Muscle layer of duodenum (tissue), 2 donors: ENCODE data around the gene GNG7.

Experiments used
- H3K27ac ChIP-seq: one replicate; pipeline ENCODE4 v1.7.0; 2013; ENCODE audit warnings: mild to moderate bottlenecking, low read length
- H3K27me3 ChIP-seq: one replicate; pipeline ENCODE4 v1.7.0; 2013; ENCODE audit warnings: low read depth, mild to moderate bottlenecking, control low read depth, low read length
- H3K36me3 ChIP-seq, 2 donors: one replicate each; pipeline ENCODE4 v1.7.0; 2013; ENCODE audit warnings: low read length in 2 of 2, control low read depth in 1 of 2, mild to moderate bottlenecking in 1 of 2; ENCODE audit not compliant: insufficient read depth in 2 of 2, control insufficient read depth in 1 of 2
- H3K4me1 ChIP-seq, 2 donors: one replicate each; pipeline ENCODE4 v1.7.0; 2013; ENCODE audit warnings: low read length in 2 of 2, mild to moderate bottlenecking in 2 of 2, control low read depth in 1 of 2, moderate library complexity in 1 of 2; ENCODE audit not compliant: insufficient read depth in 2 of 2, control insufficient read depth in 1 of 2
- H3K4me3 ChIP-seq, 2 donors: one replicate each; pipeline ENCODE4 v1.7.0; 2013; ENCODE audit warnings: low read length in 2 of 2, low read depth in 1 of 2, mild to moderate bottlenecking in 1 of 2
- H3K9me3 ChIP-seq, 2 donors: one replicate each; pipeline ENCODE4 v1.7.0; 2013; ENCODE audit warnings: low read length in 2 of 2, control low read depth in 1 of 2, mild to moderate bottlenecking in 1 of 2; ENCODE audit not compliant: control insufficient read depth in 1 of 2
- donor health status: healthy.

The GNG7 gene

DNA sequence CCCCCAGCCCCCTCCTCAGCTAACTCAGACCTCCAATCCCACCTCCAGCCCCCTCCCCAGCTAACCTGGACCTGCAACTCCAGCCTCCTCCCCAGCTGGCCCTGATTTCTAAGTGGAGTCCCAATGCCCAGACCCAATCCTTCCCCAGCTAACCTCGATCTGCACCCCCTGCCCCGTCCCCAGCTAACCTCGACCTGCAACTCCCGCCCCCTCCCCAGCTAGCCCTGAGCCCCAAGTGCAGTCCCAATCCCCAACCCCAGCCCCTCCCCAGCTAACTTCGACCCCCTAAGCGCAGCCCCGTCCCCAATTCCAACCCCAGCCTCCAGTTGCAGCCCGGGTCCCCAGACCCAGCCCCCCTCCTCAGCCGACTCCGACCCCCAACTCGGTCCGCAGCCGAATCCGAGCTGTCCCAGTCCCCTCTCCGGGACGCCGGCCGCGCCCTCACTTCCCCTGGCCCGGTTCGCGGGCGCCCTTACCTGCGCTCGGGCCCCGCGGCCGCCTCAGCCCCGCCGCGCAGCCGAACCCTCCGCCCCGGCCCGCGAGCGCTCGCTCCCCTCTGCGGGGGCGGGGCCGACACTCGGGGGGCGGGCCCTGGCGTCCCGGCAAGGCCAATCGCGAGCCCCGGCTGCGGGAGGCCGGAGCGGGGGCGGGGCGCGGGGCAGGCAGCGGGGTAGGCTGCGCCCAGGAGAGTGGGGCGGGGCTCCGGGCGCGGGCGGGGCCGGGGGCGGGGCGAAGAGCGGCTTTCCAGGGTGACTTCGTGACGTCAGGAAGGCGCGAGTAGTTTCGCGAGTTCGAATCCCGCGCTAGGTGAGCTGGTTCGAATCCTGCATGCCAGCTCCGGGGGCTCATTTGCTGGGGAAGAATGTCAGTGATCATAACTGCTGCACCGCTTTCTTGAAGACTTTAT is at the start of gene GNG7:
Gene GNG7, minus strand, starts transcription at position 525 of the 907 bp plus-strand sequence. CDS start 182,006 bp downstream, outside the sequence.
- no peaks in the 10 kb centered on the region for H3K9me3 ChIP-seq
- H3K4me3 ChIP-seq = peak within 1 kb of the TSS; percentile 42 to 61
- no peaks in the 10 kb centered on the region for H3K27me3 ChIP-seq
- H3K4me1 ChIP-seq = peaks cover 0 to 8% of the 10 kb centered on the region in 2 donors
- no peaks in the 10 kb centered on the region for H3K36me3 ChIP-seq
- no peak within 1 kb of the TSS for H3K27ac ChIP-seq

- Histone ChIP-seq H3K27ac (no peak overlapping the region), H3K27me3 (no peaks in the 10 kb centered on the region), H3K4me3 (no peak overlapping the region), H3K9me3 (no peaks in the 10 kb centered on the region), H3K4me1 (peaks cover 0 to 3% of the 10 kb centered on the region in 2 donors), H3K36me3 (peaks cover 14 to 25% of the 10 kb centered on the region in 2 donors)
These were observed 48.9 kb upstream of the GNG7 start for GRCh38 chr19:2751438-2751830.

GRCh38 chr19:2750808-2751437 is 48.4 kb upstream of the GNG7 start:
- no peak overlapping the region for H3K27ac ChIP-seq
- no peak overlapping the region for H3K4me3 ChIP-seq
- H3K36me3 ChIP-seq = peaks cover 13 to 23% of the 10 kb centered on the region in 2 donors
- no peaks in the 10 kb centered on the region for H3K27me3 ChIP-seq
- H3K4me1 ChIP-seq = peaks cover 0 to 3% of the 10 kb centered on the region in 2 donors
- no peaks in the 10 kb centered on the region for H3K9me3 ChIP-seq

DNA sequence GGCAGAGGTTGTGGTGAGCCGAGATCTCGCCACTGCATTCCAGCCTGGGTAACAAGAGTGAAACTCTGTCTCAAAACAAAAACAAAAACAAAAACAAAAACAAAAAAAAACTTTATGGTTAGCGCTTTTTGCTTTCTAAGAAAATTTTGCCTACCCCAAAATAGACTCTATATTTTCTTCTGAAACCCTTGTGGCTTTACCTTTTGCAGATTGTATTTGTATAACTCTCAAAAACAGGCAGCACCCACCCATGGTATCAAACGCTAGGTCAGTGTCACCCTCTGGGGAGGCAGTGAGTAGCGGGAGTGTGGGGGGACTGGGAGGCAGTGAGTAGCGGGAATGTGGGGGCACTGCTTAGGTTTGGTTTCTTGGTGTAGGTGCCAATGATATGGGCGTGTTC is 44.9 kb upstream of the GNG7 start:
- Histone ChIP-seq H3K4me1 (peaks cover 0 to 3% of the 10 kb centered on the region in 2 donors), H3K27ac (no peak overlapping the region), H3K9me3 (no peaks in the 10 kb centered on the region), H3K36me3 (no peaks in the 10 kb centered on the region), H3K4me3 (no peak overlapping the region), H3K27me3 (no peaks in the 10 kb centered on the region)

- Histone ChIP-seq H3K27ac (no peak overlapping the region), H3K36me3 (no peaks in the 10 kb centered on the region)
These were observed 41.6 kb upstream of the GNG7 start for GRCh38 chr19:2744113-2744512.

GRCh38 chr19:2743099-2743498 is 40.6 kb upstream of the GNG7 start:
- no peaks in the 10 kb centered on the region for H3K9me3 ChIP-seq
- no peaks in the 10 kb centered on the region for H3K36me3 ChIP-seq
- no peak overlapping the region for H3K27ac ChIP-seq
- peaks cover 0 to 13% of the 10 kb centered on the region in 2 donors for H3K4me1 ChIP-seq
- no peaks in the 10 kb centered on the region for H3K27me3 ChIP-seq
- no peak overlapping the region for H3K4me3 ChIP-seq

More at GRCh38 chr19:2744113-2744512, 41.6 kb upstream of the GNG7 start:
- Histone ChIP-seq H3K4me3 (no peak overlapping the region), H3K4me1 (peaks cover 0 to 7% of the 10 kb centered on the region in 2 donors), H3K27me3 (no peaks in the 10 kb centered on the region), H3K9me3 (no peaks in the 10 kb centered on the region)

- no peaks in the 10 kb centered on the region for H3K9me3 ChIP-seq
- H3K4me3 ChIP-seq = peak overlapping the region in 1 of 2 donors; percentile 95
- H3K27me3 ChIP-seq = no peaks in the 10 kb centered on the region
- H3K36me3 ChIP-seq = peaks cover 0 to 19% of the 10 kb centered on the region in 2 donors
- H3K4me1 ChIP-seq = peaks cover 0 to 13% of the 10 kb centered on the region in 2 donors
- no peak overlapping the region for H3K27ac ChIP-seq
These were observed 37.8 kb upstream of the GNG7 start for GRCh38 chr19:2740314-2740656.

- Histone ChIP-seq H3K27me3 (no peaks in the 10 kb centered on the region), H3K4me3 (peak within 1 kb of the TSS; percentile 76 to 95), H3K4me1 (peaks cover 0 to 13% of the 10 kb centered on the region in 2 donors), H3K9me3 (no peaks in the 10 kb centered on the region), H3K27ac (no peak within 1 kb of the TSS), H3K36me3 (peaks cover 4 to 25% of the 10 kb centered on the region in 2 donors)
These were observed 37.3 kb upstream of the GNG7 start, which contains the start of gene SLC39A3 for GRCh38 chr19:2739602-2740313. SLC39A3 (minus strand) TSS chr19:2740017; CDS start chr19:2737257, 2,760 bp downstream.

GRCh38 chr19:2736550-2737190 is 34.2 kb upstream of the GNG7 start:
- Histone ChIP-seq H3K4me3 (no peak overlapping the region), H3K27me3 (no peaks in the 10 kb centered on the region), H3K9me3 (no peaks in the 10 kb centered on the region), H3K4me1 (peaks cover 0 to 13% of the 10 kb centered on the region in 2 donors), H3K36me3 (peaks cover 4 to 49% of the 10 kb centered on the region in 2 donors), H3K27ac (no peak overlapping the region)

DNA sequence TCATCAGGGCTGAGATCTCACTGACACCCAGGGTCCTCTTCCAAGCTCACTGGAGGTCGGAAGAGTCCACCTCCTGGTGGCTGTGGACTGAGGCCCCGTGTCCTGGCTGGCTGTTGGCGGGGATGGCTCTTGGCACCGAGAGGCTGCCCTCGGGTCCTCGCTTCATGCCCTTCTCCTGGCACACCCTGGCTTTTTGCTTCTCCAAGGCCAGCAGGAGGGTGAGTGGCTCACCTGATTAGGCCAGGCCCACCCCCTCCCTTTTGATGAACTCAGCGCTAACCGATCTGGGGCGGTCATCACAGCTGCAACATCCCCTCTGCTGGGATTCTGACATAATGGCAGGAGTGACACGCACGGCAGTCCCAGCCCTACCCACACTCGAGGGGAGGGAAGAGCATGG is 32.9 kb upstream of the GNG7 start:
- Histone ChIP-seq H3K9me3 (no peaks in the 10 kb centered on the region), H3K36me3 (peaks cover 4 to 51% of the 10 kb centered on the region in 2 donors), H3K27me3 (no peaks in the 10 kb centered on the region), H3K4me3 (no peak overlapping the region), H3K4me1 (peaks cover 0 to 13% of the 10 kb centered on the region in 2 donors), H3K27ac (no peak overlapping the region)
